22Rv1 (cell line): ENCODE data around the gene GNAS.

Experiments
- ZFX ChIP-seq: fragments of 450-650 bp; IDR thresholded peaks from 2 replicates; pipeline ENCODE4 v1.6.1; 2017; ENCODE audit warnings: antibody characterized with exemption, borderline replicate concordance
- TF ChIP-seq, protein P1 (sequence below): fragments of 450-650 bp; IDR thresholded peaks from 2 replicates; pipeline ENCODE4 v1.5.1; 2017; ENCODE audit warnings: mild to moderate bottlenecking

DNA sequence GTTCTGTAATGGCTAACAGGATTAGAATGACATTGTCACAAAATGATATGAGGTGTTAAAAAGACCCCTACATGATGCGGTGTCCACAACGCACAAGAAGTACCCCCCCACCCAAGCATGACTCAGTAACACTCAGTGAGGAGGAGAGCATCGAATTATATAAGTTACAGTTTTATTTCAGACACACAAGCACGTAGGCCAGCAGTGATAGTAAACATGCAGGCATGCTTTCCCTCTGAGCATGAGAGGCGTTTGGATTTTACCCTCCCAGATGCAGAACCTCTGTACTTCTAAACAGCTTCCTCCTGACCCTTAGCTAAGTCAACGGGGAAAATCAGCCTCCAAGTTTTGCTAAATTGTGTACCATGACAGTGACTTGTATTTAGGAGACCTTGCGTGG, 23.9 kb downstream of the GNAS start:
- TF ChIP-seq ZFX = no peak
- TF ChIP-seq, protein P1, sequence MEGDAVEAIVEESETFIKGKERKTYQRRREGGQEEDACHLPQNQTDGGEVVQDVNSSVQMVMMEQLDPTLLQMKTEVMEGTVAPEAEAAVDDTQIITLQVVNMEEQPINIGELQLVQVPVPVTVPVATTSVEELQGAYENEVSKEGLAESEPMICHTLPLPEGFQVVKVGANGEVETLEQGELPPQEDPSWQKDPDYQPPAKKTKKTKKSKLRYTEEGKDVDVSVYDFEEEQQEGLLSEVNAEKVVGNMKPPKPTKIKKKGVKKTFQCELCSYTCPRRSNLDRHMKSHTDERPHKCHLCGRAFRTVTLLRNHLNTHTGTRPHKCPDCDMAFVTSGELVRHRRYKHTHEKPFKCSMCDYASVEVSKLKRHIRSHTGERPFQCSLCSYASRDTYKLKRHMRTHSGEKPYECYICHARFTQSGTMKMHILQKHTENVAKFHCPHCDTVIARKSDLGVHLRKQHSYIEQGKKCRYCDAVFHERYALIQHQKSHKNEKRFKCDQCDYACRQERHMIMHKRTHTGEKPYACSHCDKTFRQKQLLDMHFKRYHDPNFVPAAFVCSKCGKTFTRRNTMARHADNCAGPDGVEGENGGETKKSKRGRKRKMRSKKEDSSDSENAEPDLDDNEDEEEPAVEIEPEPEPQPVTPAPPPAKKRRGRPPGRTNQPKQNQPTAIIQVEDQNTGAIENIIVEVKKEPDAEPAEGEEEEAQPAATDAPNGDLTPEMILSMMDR = no peak
